ENCODE measurements around the gene SEZ6L. TPM values are rescaled to one million over a fixed set of nuclear protein-coding genes. Genes with fewer than 3 reads are reported as not detected.

Gene SEZ6L
- total and polyA plus RNA-seq, 10 of the 15 experiments (the other 5 are each of a cell fraction or from before 2014, with no cell fraction given), result not detected

DNA sequence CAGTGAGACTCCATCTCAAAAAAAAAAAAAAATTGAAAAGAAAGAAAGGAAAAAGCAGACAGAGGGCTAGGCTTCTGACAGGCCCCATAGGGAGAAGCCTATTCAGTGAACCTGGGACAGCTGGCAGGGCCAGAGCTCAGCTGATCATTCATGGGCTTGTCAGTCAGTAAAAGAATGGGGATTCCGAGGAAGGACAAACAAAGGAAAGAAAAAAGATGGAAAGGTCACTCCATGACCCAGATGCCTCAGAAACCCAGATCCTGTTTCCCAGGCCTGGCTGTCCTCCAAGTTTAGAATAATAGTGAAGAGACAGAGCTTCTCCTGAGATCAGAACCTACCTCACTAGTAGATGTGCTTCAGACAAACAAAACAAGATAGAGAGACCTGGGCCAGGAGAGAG, 225.5 kb downstream of the SEZ6L start (continued):
- TF ChIP-seq, protein P1, sequence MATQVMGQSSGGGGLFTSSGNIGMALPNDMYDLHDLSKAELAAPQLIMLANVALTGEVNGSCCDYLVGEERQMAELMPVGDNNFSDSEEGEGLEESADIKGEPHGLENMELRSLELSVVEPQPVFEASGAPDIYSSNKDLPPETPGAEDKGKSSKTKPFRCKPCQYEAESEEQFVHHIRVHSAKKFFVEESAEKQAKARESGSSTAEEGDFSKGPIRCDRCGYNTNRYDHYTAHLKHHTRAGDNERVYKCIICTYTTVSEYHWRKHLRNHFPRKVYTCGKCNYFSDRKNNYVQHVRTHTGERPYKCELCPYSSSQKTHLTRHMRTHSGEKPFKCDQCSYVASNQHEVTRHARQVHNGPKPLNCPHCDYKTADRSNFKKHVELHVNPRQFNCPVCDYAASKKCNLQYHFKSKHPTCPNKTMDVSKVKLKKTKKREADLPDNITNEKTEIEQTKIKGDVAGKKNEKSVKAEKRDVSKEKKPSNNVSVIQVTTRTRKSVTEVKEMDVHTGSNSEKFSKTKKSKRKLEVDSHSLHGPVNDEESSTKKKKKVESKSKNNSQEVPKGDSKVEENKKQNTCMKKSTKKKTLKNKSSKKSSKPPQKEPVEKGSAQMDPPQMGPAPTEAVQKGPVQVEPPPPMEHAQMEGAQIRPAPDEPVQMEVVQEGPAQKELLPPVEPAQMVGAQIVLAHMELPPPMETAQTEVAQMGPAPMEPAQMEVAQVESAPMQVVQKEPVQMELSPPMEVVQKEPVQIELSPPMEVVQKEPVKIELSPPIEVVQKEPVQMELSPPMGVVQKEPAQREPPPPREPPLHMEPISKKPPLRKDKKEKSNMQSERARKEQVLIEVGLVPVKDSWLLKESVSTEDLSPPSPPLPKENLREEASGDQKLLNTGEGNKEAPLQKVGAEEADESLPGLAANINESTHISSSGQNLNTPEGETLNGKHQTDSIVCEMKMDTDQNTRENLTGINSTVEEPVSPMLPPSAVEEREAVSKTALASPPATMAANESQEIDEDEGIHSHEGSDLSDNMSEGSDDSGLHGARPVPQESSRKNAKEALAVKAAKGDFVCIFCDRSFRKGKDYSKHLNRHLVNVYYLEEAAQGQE (IDR thresholded peaks at IDR 0.05; ENCODE audit: low read depth, low read length), result no peak

DNA sequence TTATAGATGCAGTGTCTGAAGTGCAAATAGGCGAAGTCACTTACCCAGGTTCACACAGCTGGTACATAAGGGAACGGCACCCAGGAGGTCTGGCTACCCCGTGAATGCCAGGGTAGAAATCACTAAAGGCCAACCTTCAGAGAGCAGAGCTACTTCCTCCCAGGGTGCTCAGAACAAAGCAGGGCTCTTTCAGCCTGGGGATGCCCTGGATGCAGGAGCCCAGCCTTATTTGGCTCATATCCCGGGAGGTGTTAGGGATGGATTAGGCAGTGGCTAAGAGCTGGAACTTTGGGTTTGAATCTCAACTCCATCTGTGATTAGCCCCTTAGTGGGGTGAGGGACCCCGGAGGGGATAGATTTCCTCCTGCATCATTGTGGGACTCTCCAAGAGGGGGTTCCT, 226.7 kb downstream of the SEZ6L start:
- in situ Hi-C loops (cut with MboI) (no loop called here), intact Hi-C loops (cut with micrococcal nuclease; ENCODE audit: unreplicated experiment) (no loop called here)
- no peak overlapping the region for H2AFZ ChIP-seq (ENCODE audit: control insufficient read depth, low read depth, low read length)
- ChIA-PET POLR2A (no interaction called here), RAD21 (ENCODE audit: unreplicated experiment) (interaction anchor here (1.3 to 1.8 kb wide), 3 partner anchors 9 to 66 kb away, joined by 3 to 4 read pairs (median 3); no protein-coding TSS in a partner anchor), SMC1A (ENCODE audit: uncharacterized antibody, unreplicated experiment) (interaction anchor here (0.8 to 8.5 kb wide), 5 partner anchors 9 to 65 kb away, joined by 3 to 73 read pairs (median 3); no protein-coding TSS in a partner anchor), CTCF (interaction anchor here (1.3 to 10.2 kb wide), 5 partner anchors 9 to 224 kb away, joined by 3 to 111 read pairs (median 4); no protein-coding TSS in a partner anchor)
- BruUV-seq (replicated peaks), result no TSS peak
- H3K9ac ChIP-seq (ENCODE audit: control insufficient read depth, insufficient read depth, low read length), result no peak overlapping the region
- H3K4me3 ChIP-seq, result no peak overlapping the region
- no peak overlapping the region for H3K27ac ChIP-seq (ENCODE audit: control insufficient read depth, insufficient read depth)
- no peak for FAIRE-seq
- no peak for ATAC-seq
- no peaks in the 10 kb centered on the region for H3K9me3 ChIP-seq (replicated peaks; ENCODE audit: control insufficient read depth, insufficient read depth, low read length)
- H3K27me3 ChIP-seq (replicated peaks in 1 of 2; ENCODE audit: control insufficient read depth in 2 of 2, insufficient read depth in 2 of 2, low read length in 1 of 2), result no peaks in the 10 kb centered on the region; a peak in 3 of 4 replicates
- TF ChIP-seq, protein P2, sequence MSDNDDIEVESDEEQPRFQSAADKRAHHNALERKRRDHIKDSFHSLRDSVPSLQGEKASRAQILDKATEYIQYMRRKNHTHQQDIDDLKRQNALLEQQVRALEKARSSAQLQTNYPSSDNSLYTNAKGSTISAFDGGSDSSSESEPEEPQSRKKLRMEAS (IDR thresholded peaks at IDR 0.05; ENCODE audit: low read depth, low read length), result no peak
- no peak for TF ChIP-seq SMAD1 (IDR thresholded peaks at IDR 0.05; ENCODE audit: low read depth, partially characterized antibody)
- TF ChIP-seq, protein P3, sequence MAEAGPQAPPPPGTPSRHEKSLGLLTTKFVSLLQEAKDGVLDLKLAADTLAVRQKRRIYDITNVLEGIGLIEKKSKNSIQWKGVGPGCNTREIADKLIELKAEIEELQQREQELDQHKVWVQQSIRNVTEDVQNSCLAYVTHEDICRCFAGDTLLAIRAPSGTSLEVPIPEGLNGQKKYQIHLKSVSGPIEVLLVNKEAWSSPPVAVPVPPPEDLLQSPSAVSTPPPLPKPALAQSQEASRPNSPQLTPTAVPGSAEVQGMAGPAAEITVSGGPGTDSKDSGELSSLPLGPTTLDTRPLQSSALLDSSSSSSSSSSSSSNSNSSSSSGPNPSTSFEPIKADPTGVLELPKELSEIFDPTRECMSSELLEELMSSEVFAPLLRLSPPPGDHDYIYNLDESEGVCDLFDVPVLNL (IDR thresholded peaks at IDR 0.05; ENCODE audit: low read depth, low read length), result no peak
- H3K79me2 ChIP-seq (ENCODE audit: control insufficient read depth, insufficient read depth, low read length), result no peaks in the 10 kb centered on the region
- no peaks in the 10 kb centered on the region for H4K20me1 ChIP-seq (ENCODE audit: control insufficient read depth, insufficient read depth)
- WGBS (ENCODE audit: insufficient coverage, insufficient replicate concordance, low lambda C conversion rate, missing lambda C conversion rate), result 32% methylated on average over 5 of the region's 5 CpGs
- no peaks in the 10 kb centered on the region for H3K36me3 ChIP-seq (ENCODE audit: control insufficient read depth in 2 of 2, insufficient read depth in 2 of 2, low read length in 1 of 2)
- H3K4me1 ChIP-seq (ENCODE audit: control insufficient read depth, insufficient read depth, low read length), result no peaks in the 10 kb centered on the region
- DNase-seq (ENCODE audit: low read depth, low spot score), result no peak
- H3K4me2 ChIP-seq (ENCODE audit: control insufficient read depth, insufficient read depth), result no peak overlapping the region
